ENCODE results near the gene TLR10. TPM values are rescaled to one million over a fixed set of nuclear protein-coding genes. Genes with fewer than 3 reads are reported as not detected.
A peak's percentile ranks its signal among the peaks of the same experiment; 100 is the strongest.
"Not testable (repeated sequence)": the region's sequence is repeated elsewhere in the genome, so short reads cannot be mapped to it uniquely, and the experiment has no call there.

TLR10 gene
- total and polyA plus RNA-seq, 8 donors, result 0.15 to 1.1 (median 0.66) TPM; not detected in 4

DNA sequence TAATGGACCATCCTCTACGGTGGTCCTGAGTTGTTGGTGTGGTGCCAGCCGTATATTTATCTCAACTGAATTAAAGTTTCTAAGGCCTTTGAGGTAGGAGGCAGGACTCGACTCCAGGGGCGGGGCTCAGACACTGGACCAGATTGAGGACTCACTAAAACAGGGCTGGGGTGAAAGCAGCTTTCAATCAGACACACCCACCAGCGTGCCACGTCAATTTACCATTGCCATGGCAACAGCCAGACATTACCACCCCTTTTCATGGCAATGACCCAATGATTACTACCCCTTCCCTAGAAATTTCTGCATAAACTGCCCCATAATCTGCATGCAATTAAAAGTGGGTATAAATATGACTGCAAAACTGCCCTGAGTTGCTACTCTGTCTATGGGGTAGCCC lies 28.5 kb upstream of the TLR10 start:
- WGBS, 5 donors, result 80 to 89% (median 83%) methylated on average over 5 to 6 of the region's 6 CpGs
- intact Hi-C loops (cut with DNase I; ENCODE audit: low total_unique reads), result no loop called here
- Histone ChIP-seq H3K27me3 (no peaks in the 10 kb centered on the region), H3K36me3 (no peaks in the 10 kb centered on the region), H3K9me3 (peaks cover 0 to 10% (median 5%) of the 10 kb centered on the region in 4 donors), H3K27ac (no peak overlapping the region), H3K4me3 (no peak overlapping the region), H3K4me1 (peaks cover 0 to 5% (median 0%) of the 10 kb centered on the region in 4 donors)
- TF ChIP-seq POLR2AphosphoS5 (IDR thresholded peaks at IDR 0.05) (no peak), POLR2A (IDR thresholded peaks at IDR 0.05) (no peak), EP300 (IDR thresholded peaks at IDR 0.05) (no peak), CTCF (IDR thresholded peaks at IDR 0.05) (no peak)
- DNase-seq, result no peak

DNA sequence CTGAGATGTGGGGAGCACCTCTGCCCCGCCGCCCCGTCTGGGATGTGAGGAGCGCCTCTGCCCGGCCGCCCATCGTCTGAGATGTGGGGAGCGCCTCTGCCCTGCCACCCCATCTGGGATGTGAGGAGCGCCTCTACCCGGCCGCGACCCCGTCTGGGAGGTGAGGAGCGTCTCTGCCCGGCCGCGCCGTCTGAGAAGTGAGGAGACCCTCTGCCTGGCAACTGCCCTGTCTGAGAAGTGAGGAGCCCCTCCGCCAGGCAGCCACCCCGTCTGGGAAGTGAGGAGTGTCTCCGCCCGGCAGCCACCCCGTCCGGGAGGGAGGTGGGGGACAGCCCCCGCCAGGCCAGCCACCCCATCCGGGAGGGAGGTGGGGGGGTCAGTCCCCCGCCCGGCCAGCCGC lies 24.7 kb upstream of the TLR10 start:
- 93 to 98% (median 96%) methylated on average over 7 to 29 of the region's 29 CpGs for WGBS, 5 donors
- H3K36me3 ChIP-seq; intact Hi-C loops (cut with DNase I; ENCODE audit: low total_unique reads); H3K4me3 ChIP-seq; DNase-seq; H3K9me3 ChIP-seq; H3K27me3 ChIP-seq; H3K27ac ChIP-seq: not testable (repeated sequence)
- peaks cover 0 to 30% (median 15%) of the 10 kb centered on the region in 4 donors for H3K4me1 ChIP-seq

DNA sequence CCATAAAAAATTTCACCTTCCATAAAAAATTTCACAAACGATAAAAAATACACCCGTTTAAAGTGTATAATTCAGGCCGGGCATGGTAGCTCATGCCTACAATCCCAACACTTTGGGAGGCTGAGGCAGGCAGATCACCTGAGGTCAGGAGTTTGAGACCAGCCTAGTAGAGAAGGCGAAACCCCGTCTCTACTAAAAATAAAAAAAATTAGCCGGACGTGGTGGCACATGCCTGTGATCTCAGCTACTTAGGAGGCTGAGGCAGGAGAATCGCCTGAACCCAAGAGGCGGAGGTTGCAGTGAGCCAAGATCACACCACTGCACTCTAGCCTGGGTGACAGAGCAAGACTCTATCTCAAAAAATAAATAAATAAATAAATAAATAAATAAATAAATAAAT lies 23.5 kb upstream of the TLR10 start:
- DNase-seq; H3K4me3 ChIP-seq; intact Hi-C loops (cut with DNase I; ENCODE audit: low total_unique reads); H3K36me3 ChIP-seq; H3K9me3 ChIP-seq; H3K27me3 ChIP-seq: not testable (repeated sequence)
- Histone ChIP-seq H3K27ac (peak overlapping the region in 3 of 5 donors; percentile 72 to 81 (median 73)), H3K4me1 (peaks cover 0 to 30% (median 15%) of the 10 kb centered on the region in 4 donors)
- WGBS, 5 donors, result 76 to 96% (median 95%) methylated on average over 9 of the region's 9 CpGs

DNA sequence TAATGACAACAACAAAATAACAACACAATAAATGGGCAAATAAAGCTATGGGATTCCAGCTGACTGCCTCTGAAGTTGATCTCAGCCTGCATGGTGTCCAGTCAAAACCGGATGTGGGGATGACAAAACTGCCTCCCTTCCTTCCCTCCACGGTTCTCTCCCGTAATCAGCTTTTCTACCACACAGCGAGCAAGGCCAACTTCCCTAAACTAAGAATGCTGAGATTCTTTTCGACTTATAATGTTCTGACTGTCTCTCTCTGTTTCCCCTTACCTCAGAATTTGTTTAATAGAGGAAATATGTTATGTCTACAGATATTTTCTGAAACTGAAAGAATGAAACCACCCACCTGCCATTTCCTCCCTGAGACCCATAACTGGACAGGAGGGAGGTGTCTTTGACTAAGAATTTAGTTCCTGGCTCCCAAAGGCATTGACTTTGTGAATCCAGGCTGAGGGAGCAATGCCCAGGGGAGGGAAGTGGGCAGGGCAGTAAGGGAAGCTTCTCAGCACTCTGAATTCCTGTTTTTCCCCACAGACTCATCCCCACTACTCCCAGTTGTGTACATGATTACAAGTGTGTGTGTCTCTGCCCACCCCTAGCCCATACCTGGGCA lies 22.8 kb upstream of the TLR10 start:
- H3K9me3 ChIP-seq, result no peaks in the 10 kb centered on the region
- peak in 1 of 3 donors; percentile 5 for TF ChIP-seq POLR2AphosphoS5 (IDR thresholded peaks at IDR 0.05)
- TF ChIP-seq POLR2A (IDR thresholded peaks at IDR 0.05), result no peak
- TF ChIP-seq CTCF (IDR thresholded peaks at IDR 0.05), result no peak
- H3K4me1 ChIP-seq, result peaks cover 0 to 30% (median 15%) of the 10 kb centered on the region in 4 donors
- intact Hi-C loops (cut with DNase I; ENCODE audit: low total_unique reads), result no loop called here
- WGBS, 5 donors, result 43 to 59% (median 56%) methylated on average over 5 of the region's 5 CpGs
- H3K36me3 ChIP-seq, result peaks cover 0 to 3% (median 2%) of the 10 kb centered on the region in 4 donors
- H3K27me3 ChIP-seq, result no peaks in the 10 kb centered on the region
- DNase-seq, result peak in 1 of 2 donors; percentile 43
- H3K4me3 ChIP-seq, result peak overlapping the region in 3 of 4 donors; percentile 1 to 33 (median 33)
- peak overlapping the region in 3 of 5 donors; percentile 72 to 81 (median 73) for H3K27ac ChIP-seq

DNA sequence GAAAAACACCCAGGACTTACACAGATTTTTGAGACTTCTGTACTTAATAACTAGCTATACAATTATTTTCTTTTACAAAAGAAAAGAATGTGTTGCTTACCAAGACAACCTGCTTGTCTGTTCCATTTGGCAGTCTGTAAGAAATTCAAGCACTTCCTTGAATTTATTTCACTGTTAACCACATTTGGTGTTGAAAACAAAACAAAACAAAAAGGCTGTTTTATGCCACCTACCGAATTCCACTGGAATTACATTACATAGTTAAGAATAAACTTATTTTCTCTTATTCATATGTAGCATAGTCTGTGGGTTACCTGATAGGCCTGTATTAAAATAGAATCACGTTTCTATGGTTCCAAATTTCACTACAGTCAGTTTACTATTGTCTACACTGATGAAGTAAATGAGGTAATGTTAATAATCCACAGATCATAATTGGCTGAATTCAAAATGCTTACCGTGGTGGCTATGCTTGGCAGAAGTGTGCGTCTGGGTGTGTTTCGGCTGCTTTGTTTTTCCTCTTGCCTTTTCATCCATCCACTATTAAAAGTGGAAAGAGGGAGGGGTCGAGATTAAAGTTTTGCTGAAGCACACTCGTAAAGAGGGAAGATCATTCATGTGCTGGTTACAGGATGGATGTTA lies 22.0 kb upstream of the TLR10 start, which contains the start of gene TLR1:
Gene TLR1, minus strand, starts transcription at position 138 of the 642 bp plus-strand sequence. CDS start 5,960 bp downstream, outside the sequence.
- intact Hi-C loops (cut with DNase I; ENCODE audit: low total_unique reads), result no loop called here
- Histone ChIP-seq H3K27ac (peak within 1 kb of the TSS in 4 of 5 donors; percentile 42 to 81 (median 72)), H3K27me3 (no peaks in the 10 kb centered on the region), H3K4me3 (peak within 1 kb of the TSS; percentile 13 to 33 (median 31)), H3K9me3 (no peaks in the 10 kb centered on the region), H3K4me1 (peaks cover 0 to 30% (median 15%) of the 10 kb centered on the region in 4 donors), H3K36me3 (peaks cover 0 to 12% (median 11%) of the 10 kb centered on the region in 4 donors)
- TF ChIP-seq POLR2AphosphoS5 (IDR thresholded peaks at IDR 0.05) (no peak), POLR2A (IDR thresholded peaks at IDR 0.05) (no peak), CTCF (IDR thresholded peaks at IDR 0.05) (peak in 5 of 7 experiments; percentile 32 to 61 (median 53)), EP300 (IDR thresholded peaks at IDR 0.05) (no peak)
- 28 to 38% (median 36%) methylated on average over 7 of the region's 7 CpGs for WGBS, 5 donors
- peak in 1 of 2 donors; percentile 79 for DNase-seq
